ENCODE measurements around the gene SF3A2.

- TF ChIP-seq EZH2 (IDR thresholded peaks at IDR 0.05; ENCODE audit: borderline replicate concordance, low read length) (no peak), CTCF (IDR thresholded peaks at IDR 0.05; ENCODE audit: low read length) (no peak; the same call in 1 of the 2 replicates)
These were observed 32.9 kb downstream of the SF3A2 start for GRCh38 chr19:2269244-2270156.
